Spleen (tissue), 7 donors: Measurements from ENCODE around the gene SORBS1.

ENCODE experiments used
- CTCF ChIP-seq, 11 experiments: fragments of 200-600 bp in 7 of 11; fragments of 450-650 bp in 4 of 11; sonication (generic) in 4 of 11; IDR thresholded peaks in 8 of 11; conservative IDR thresholded peaks in 3 of 11; 1 replicate in 7 of 11; 2 replicates in 4 of 11; pipeline versions ENCODE4 v1.4.0 to v1.8.0; 2016 to 2021; ENCODE audit warnings: antibody characterized with exemption in 11 of 11, inconsistent platforms in 4 of 11, mild to moderate bottlenecking in 1 of 11
- POLR2AphosphoS5 ChIP-seq, 3 donors: sonication (generic); formaldehyde crosslinking; IDR thresholded peaks; one replicate each; pipeline ENCODE4 v1.5.1; 2017; ENCODE audit warnings: antibody characterized with exemption in 3 of 3
- donor health status: DM: no; HTN: no; CAD: no; lungs with moderate emphysema.
- donor health status: DM: no; HTN: no; CAD: no.
- donor health status: DM: no; HTN: no; CAD: no.

- TF ChIP-seq CTCF (IDR thresholded peaks at IDR 0.05 in 8 of 11, conservative IDR thresholded peaks at IDR 0.05 in 3 of 11) (no peak), POLR2AphosphoS5 (IDR thresholded peaks at IDR 0.05) (no peak)
These were observed 45.8 kb upstream of the SORBS1 start for GRCh38 chr10:95606922-95607321.
